CD14-positive monocyte (primary cell): Measurements from ENCODE around the gene SCAPER. TPM values are rescaled to one million over a fixed set of nuclear protein-coding genes. Genes with fewer than 3 reads are reported as not detected.

ENCODE experiments used
- DNase-seq, 3 donors: peaks; one replicate each; pipeline ENCODE4 v3.0.0-alpha.2; 2011 to 2022
- H2AFZ ChIP-seq: 2 replicates; pipeline ENCODE4 v1.6.0; 2012; ENCODE audit warnings: mild to moderate bottlenecking, low read depth, low read length, inconsistent platforms; ENCODE audit not compliant: insufficient read depth, poor library complexity, severe bottlenecking
- H3K27ac ChIP-seq, 2 donors: 1 replicate in 1 of 2; 2 replicates in 1 of 2; pipeline ENCODE4 v1.5.1; 2012 to 2013; ENCODE audit warnings: low read length in 2 of 2, control low read depth in 1 of 2, inconsistent platforms in 1 of 2, low read depth in 1 of 2, mild to moderate bottlenecking in 1 of 2
- H3K27me3 ChIP-seq, 2 donors: one replicate each; pipeline versions ENCODE4 v1.6.0 to v1.6.1; 2011 to 2013; ENCODE audit warnings: low read length in 2 of 2; ENCODE audit not compliant: control insufficient read depth in 2 of 2, insufficient read depth in 2 of 2
- H3K36me3 ChIP-seq, 2 donors: replicated peaks in 1 of 2; 1 replicate in 1 of 2; 2 replicates in 1 of 2; pipeline versions ENCODE4 v1.5.1 to v1.6.1; 2012 to 2013; ENCODE audit warnings: low read length in 2 of 2, control low read depth in 1 of 2, inconsistent platforms in 1 of 2, mild to moderate bottlenecking in 1 of 2; ENCODE audit not compliant: insufficient read depth in 2 of 2, control insufficient read depth in 1 of 2
- H3K4me1 ChIP-seq, 2 donors: 1 replicate in 1 of 2; 2 replicates in 1 of 2; pipeline versions ENCODE4 v1.5.1 to v1.6.1; 2012 to 2013; ENCODE audit warnings: low read length in 2 of 2, control low read depth in 1 of 2, inconsistent platforms in 1 of 2, mild to moderate bottlenecking in 1 of 2, moderate library complexity in 1 of 2; ENCODE audit not compliant: insufficient read depth in 2 of 2, control insufficient read depth in 1 of 2
- H3K4me2 ChIP-seq: replicated peaks from 2 replicates; pipeline ENCODE3; 2012; ENCODE audit warnings: low read length, moderate library complexity, mild to moderate bottlenecking; ENCODE audit not compliant: poor library complexity, severe bottlenecking; ENCODE audit errors: extremely low read depth
- H3K4me3 ChIP-seq, 3 experiments: fragments of 200-600 bp in 1 of 3; sonication (generic) in 1 of 3; replicated peaks in 1 of 3; 1 replicate in 2 of 3; 2 replicates in 1 of 3; pipeline ENCODE4 v1.5.1; 2011 to 2013; ENCODE audit warnings: low read length in 3 of 3, mild to moderate bottlenecking in 3 of 3, control low read depth in 2 of 3, low read depth in 2 of 3, inconsistent platforms in 1 of 3, moderate library complexity in 1 of 3
- H3K79me2 ChIP-seq: 2 replicates; pipeline ENCODE4 v1.6.0; 2012; ENCODE audit warnings: mild to moderate bottlenecking, control low read depth, inconsistent platforms, low read length, moderate library complexity; ENCODE audit not compliant: insufficient read depth
- H3K9ac ChIP-seq: 2 replicates; pipeline ENCODE4 v1.6.0; 2017; ENCODE audit warnings: low read length, mild to moderate bottlenecking; ENCODE audit not compliant: insufficient read depth, poor library complexity, severe bottlenecking
- H3K9me3 ChIP-seq, 2 donors: replicated peaks in 1 of 2; 1 replicate in 1 of 2; 2 replicates in 1 of 2; pipeline versions ENCODE4 v1.5.1 to v1.6.1; 2012 to 2013; ENCODE audit warnings: low read length in 2 of 2, control low read depth in 1 of 2; ENCODE audit not compliant: control insufficient read depth in 1 of 2, insufficient read depth in 1 of 2
- H4K20me1 ChIP-seq: 2 replicates; pipeline ENCODE4 v1.6.0; 2012; ENCODE audit warnings: mild to moderate bottlenecking, low read length, control low read depth, moderate library complexity; ENCODE audit not compliant: insufficient read depth
- H3K27ac Mint-ChIP-seq, 7 donors: one replicate each; pipeline ENCODE4 v1.8.0; 2020; ENCODE audit warnings: mild to moderate bottlenecking in 7 of 7, mixed read lengths in 7 of 7, moderate library complexity in 6 of 7, inconsistent platforms in 2 of 7
- H3K27me3 Mint-ChIP-seq, 3 donors: one replicate each; pipeline ENCODE4 v1.8.0; 2021 to 2022; ENCODE audit warnings: low read depth in 3 of 3, mild to moderate bottlenecking in 3 of 3, mixed read lengths in 3 of 3, moderate library complexity in 3 of 3, inconsistent platforms in 1 of 3
- H3K36me3 Mint-ChIP-seq, 2 donors: one replicate each; pipeline ENCODE4 v1.8.0; 2020; ENCODE audit warnings: mixed read lengths in 2 of 2, inconsistent platforms in 1 of 2, mild to moderate bottlenecking in 1 of 2
- H3K4me1 Mint-ChIP-seq: one replicate; pipeline ENCODE4 v1.8.0; 2020; ENCODE audit warnings: mild to moderate bottlenecking, mixed read lengths
- H3K4me3 Mint-ChIP-seq, 2 donors: one replicate each; pipeline ENCODE4 v1.8.0; 2020; ENCODE audit warnings: mild to moderate bottlenecking in 2 of 2, mixed read lengths in 2 of 2, moderate library complexity in 1 of 2
- H3K9me3 Mint-ChIP-seq, 7 donors: one replicate each; pipeline ENCODE4 v1.8.0; 2020 to 2022; ENCODE audit warnings: mixed read lengths in 7 of 7, mild to moderate bottlenecking in 6 of 7, moderate library complexity in 6 of 7, inconsistent platforms in 2 of 7
- CTCF ChIP-seq: fragments of 200-600 bp; IDR thresholded peaks from one replicate; pipeline ENCODE4 v1.8.0; 2022; ENCODE audit warnings: antibody characterized with exemption, mild to moderate bottlenecking
- WGBS: methylation state at CpG from one replicate; pipeline ENCODE4 v1.1.5; 2013; ENCODE audit warnings: missing lambda C conversion rate; ENCODE audit not compliant: insufficient coverage; 5-methylcytosine and 5-hydroxymethylcytosine counted together
- intact Hi-C, 2 donors: fragments of 100-400 bp; cut with micrococcal nuclease; formaldehyde crosslinking; loops; one replicate each; pipeline versions ENCODE4 v1.15.0 to v1.15.1; 2023
- polyA plus RNA-seq, 3 donors: library from polyadenylated mRNA; depleted of rRNA in 1 of 3; unstranded in 2 of 3; stranded (reverse) in 1 of 3; fragments of 300-500 nt in 2 of 3; fragments of >200 nt in 1 of 3; fragmentation: Illumina TruSeq in 2 of 3; gene quantifications; 1 replicate in 2 of 3; 2 replicates in 1 of 3; pipeline ENCODE4 v1.2.3, GENCODE V29; 2012 to 2021

The SCAPER gene
- polyA plus RNA-seq, 3 donors = 2.5 to 5.4 (median 4.2) TPM

- Histone ChIP-seq H3K4me2 (no peak overlapping the region), H2AFZ (no peak overlapping the region), H3K27ac (no peak overlapping the region), H3K27me3 (no peaks in the 10 kb centered on the region), H3K9me3 (no peaks in the 10 kb centered on the region), H4K20me1 (no peaks in the 10 kb centered on the region), H3K4me3 (no peak overlapping the region), H3K4me1 (no peaks in the 10 kb centered on the region), H3K36me3 (peaks cover 3 to 14% of the 10 kb centered on the region in 2 donors), H3K9ac (no peak overlapping the region), H3K79me2 (no peaks in the 10 kb centered on the region)
- H3K9me3 Mint-ChIP-seq = peaks cover 0 to 8% (median 2%) of the 10 kb centered on the region in 7 donors
- WGBS = 0% methylated on average over 1 of the region's 2 CpGs
- H3K36me3 Mint-ChIP-seq = peaks cover 33 to 36% of the 10 kb centered on the region in 2 donors
- no peaks in the 10 kb centered on the region for H3K27me3 Mint-ChIP-seq
- no peak overlapping the region for H3K27ac Mint-ChIP-seq
- H3K4me1 Mint-ChIP-seq = peaks cover 5% of the 10 kb centered on the region
- TF ChIP-seq CTCF = no peak
- intact Hi-C loops = no loop called here
- DNase-seq = no peak
- no peak overlapping the region for H3K4me3 Mint-ChIP-seq
Observed at GRCh38 chr15:76663529-76663928, 241.6 kb downstream of the SCAPER start.

DNA sequence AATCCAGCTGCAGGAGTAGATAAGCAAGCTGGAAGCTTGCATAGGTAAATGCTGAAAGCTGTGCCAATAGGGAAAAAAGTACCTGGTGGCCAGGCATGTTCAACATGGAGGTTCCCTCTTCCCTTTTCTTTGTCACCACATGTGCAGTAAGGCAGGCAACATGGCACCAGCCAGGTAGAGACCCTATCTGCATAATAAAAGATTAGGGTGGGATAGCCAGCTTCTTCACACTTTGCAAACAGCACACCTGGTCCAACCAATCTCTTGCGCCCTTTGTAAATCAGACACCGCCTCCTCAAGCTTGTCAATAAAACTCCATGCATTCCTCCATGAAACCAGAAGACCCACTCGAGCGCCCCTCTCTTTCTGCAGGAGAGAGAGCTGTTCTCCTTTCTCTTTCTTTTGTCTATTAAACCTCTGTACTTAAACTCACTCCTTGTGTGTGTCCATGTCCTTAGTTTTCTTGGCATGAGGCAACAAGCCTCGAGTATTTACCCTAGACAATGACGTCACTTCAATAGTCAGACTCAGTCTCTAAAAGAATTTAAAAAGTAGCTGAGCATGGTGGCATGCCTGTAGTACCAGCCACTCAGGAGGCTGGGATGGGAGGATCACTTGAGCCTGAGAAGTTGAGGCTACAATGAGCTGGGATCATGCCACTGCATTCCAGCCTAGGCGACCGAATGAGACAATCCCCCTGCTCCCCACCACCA lies 256.3 kb downstream of the SCAPER start:
- H3K36me3 Mint-ChIP-seq = peaks cover 30 to 43% of the 10 kb centered on the region in 2 donors

More for the DNA sequence above, 256.3 kb downstream of the SCAPER start:
- no peak overlapping the region for H2AFZ ChIP-seq
- H3K27me3 Mint-ChIP-seq = no peaks in the 10 kb centered on the region
- no peaks in the 10 kb centered on the region for H3K27me3 ChIP-seq
- 100% methylated on average over 2 of the region's 8 CpGs for WGBS
- H3K27ac ChIP-seq = no peak overlapping the region
- H3K9me3 Mint-ChIP-seq = peaks cover 3 to 10% (median 8%) of the 10 kb centered on the region in 7 donors
- intact Hi-C loops = no loop called here
- H3K4me2 ChIP-seq = no peak overlapping the region
- no peak for TF ChIP-seq CTCF
- no peak for DNase-seq
- no peak overlapping the region for H3K4me3 Mint-ChIP-seq
- H3K36me3 ChIP-seq = peaks cover 0 to 10% of the 10 kb centered on the region in 2 donors
- no peaks in the 10 kb centered on the region for H3K4me1 Mint-ChIP-seq
- H3K4me1 ChIP-seq = no peaks in the 10 kb centered on the region
- no peaks in the 10 kb centered on the region for H4K20me1 ChIP-seq
- no peak overlapping the region for H3K9ac ChIP-seq
- no peaks in the 10 kb centered on the region for H3K79me2 ChIP-seq
- H3K27ac Mint-ChIP-seq = no peak overlapping the region
- no peaks in the 10 kb centered on the region for H3K9me3 ChIP-seq
- H3K4me3 ChIP-seq = no peak overlapping the region
